Lung (tissue), 12 donors: ENCODE data around the gene KRT17. TPM values are rescaled to one million over a fixed set of nuclear protein-coding genes. Genes with fewer than 3 reads are reported as not detected.

Experiments
- ATAC-seq: fragments of 200-7000 bp; cut with Tn5 transposase; one replicate; pipeline ENCODE4 v1.9.1; 2020; ENCODE audit warnings: moderate number of reproducible peaks; ENCODE audit not compliant: insufficient read depth, low FRiP score
- DNase-seq, 3 donors: peaks; one replicate each; pipeline ENCODE4 v3.0.0-alpha.2; 2013 to 2017
- H3K27ac ChIP-seq, 2 donors: one replicate each; pipeline ENCODE4 v1.5.1; 2013; ENCODE audit warnings: mild to moderate bottlenecking in 2 of 2, moderate library complexity in 2 of 2, control low read depth in 1 of 2, inconsistent platforms in 1 of 2, low read depth in 1 of 2, low read length in 1 of 2
- H3K27me3 ChIP-seq, 3 donors: one replicate each; pipeline ENCODE4 v1.5.1; 2013; ENCODE audit warnings: low read length in 2 of 3; ENCODE audit not compliant: control insufficient read depth in 3 of 3, insufficient read depth in 3 of 3
- H3K36me3 ChIP-seq, 4 donors: one replicate each; pipeline ENCODE4 v1.5.1; 2013; ENCODE audit warnings: low read length in 4 of 4, mild to moderate bottlenecking in 1 of 4, moderate library complexity in 1 of 4; ENCODE audit not compliant: control insufficient read depth in 4 of 4, insufficient read depth in 4 of 4
- H3K4me1 ChIP-seq, 5 donors: one replicate each; pipeline ENCODE4 v1.5.1; 2013; ENCODE audit warnings: low read length in 5 of 5, mild to moderate bottlenecking in 2 of 5, moderate library complexity in 1 of 5; ENCODE audit not compliant: control insufficient read depth in 5 of 5, insufficient read depth in 5 of 5
- H3K4me3 ChIP-seq: one replicate; pipeline ENCODE4 v1.5.1; 2013; ENCODE audit warnings: mild to moderate bottlenecking, control low read depth, moderate library complexity
- H3K9ac ChIP-seq, 2 donors: one replicate each; pipeline ENCODE4 v1.5.1; 2013; ENCODE audit warnings: low read length in 2 of 2, control low read depth in 1 of 2; ENCODE audit not compliant: insufficient read depth in 1 of 2
- H3K9me3 ChIP-seq, 4 donors: one replicate each; pipeline ENCODE4 v1.5.1; 2013; ENCODE audit warnings: low read length in 3 of 4, mild to moderate bottlenecking in 1 of 4, moderate library complexity in 1 of 4; ENCODE audit not compliant: control insufficient read depth in 4 of 4, insufficient read depth in 3 of 4
- WGBS, 2 donors: extraction: QIAGEN DNeasy Blood & Tissue Kit; methylation state at CpG; one replicate each; pipeline ENCODE4 v1.1.7; 2013; 5-methylcytosine and 5-hydroxymethylcytosine counted together
- polyA plus RNA-seq, 2 donors: library from polyadenylated mRNA; stranded (reverse); fragments of 200-250 nt; gene quantifications; one replicate each; pipeline ENCODE4 v1.2.1, GENCODE V29; 2013
- total RNA-seq, 2 donors: library from RNA; depleted of rRNA in 1 of 2; stranded (reverse); fragments of >200 nt in 1 of 2; gene quantifications; one replicate each; pipeline ENCODE4 v1.2.1, GENCODE V29; 2014 to 2021
- TF ChIP-seq, protein P1 (sequence below): IDR thresholded peaks from 2 replicates; pipeline ENCODE4 v1.5.1; 2012; ENCODE audit warnings: mild to moderate bottlenecking; ENCODE audit errors: control extremely low read depth, extremely low read depth
- donor health status: control.
- donor health status: control.
- donor health status: Bipolar disorder and iron deficiency.
- donor health status: healthy.
- donor health status: DM: yes; HTN: yes; CAD: no.

The KRT17 gene
- total and polyA plus RNA-seq, 4 donors, result 27.3 to 47.2 (median 42.6) TPM

- Histone ChIP-seq H3K4me1 (peaks cover 0 to 8% (median 5%) of the 10 kb centered on the region in 5 donors), H3K4me3 (no peak overlapping the region), H3K36me3 (no peaks in the 10 kb centered on the region), H3K27ac (peak overlapping the region in 1 of 2 donors; percentile 73), H3K9ac (no peak overlapping the region), H3K9me3 (no peaks in the 10 kb centered on the region), H3K27me3 (peaks cover 0 to 5% (median 3%) of the 10 kb centered on the region in 3 donors)
- TF ChIP-seq, protein P1, sequence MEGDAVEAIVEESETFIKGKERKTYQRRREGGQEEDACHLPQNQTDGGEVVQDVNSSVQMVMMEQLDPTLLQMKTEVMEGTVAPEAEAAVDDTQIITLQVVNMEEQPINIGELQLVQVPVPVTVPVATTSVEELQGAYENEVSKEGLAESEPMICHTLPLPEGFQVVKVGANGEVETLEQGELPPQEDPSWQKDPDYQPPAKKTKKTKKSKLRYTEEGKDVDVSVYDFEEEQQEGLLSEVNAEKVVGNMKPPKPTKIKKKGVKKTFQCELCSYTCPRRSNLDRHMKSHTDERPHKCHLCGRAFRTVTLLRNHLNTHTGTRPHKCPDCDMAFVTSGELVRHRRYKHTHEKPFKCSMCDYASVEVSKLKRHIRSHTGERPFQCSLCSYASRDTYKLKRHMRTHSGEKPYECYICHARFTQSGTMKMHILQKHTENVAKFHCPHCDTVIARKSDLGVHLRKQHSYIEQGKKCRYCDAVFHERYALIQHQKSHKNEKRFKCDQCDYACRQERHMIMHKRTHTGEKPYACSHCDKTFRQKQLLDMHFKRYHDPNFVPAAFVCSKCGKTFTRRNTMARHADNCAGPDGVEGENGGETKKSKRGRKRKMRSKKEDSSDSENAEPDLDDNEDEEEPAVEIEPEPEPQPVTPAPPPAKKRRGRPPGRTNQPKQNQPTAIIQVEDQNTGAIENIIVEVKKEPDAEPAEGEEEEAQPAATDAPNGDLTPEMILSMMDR, result peak; percentile 99
- DNase-seq (peak; percentile 77 to 83 (median 81)), ATAC-seq (peak; percentile 56)
- WGBS, 2 donors, result 1% methylated on average over 23 of the region's 23 CpGs
These were observed 42.4 kb upstream of the KRT17 start for GRCh38 chr17:41666708-41667279.

GRCh38 chr17:41666237-41666641 is 41.9 kb upstream of the KRT17 start:
- Histone ChIP-seq H3K4me1 (peaks cover 0 to 8% (median 5%) of the 10 kb centered on the region in 5 donors), H3K36me3 (no peaks in the 10 kb centered on the region), H3K9me3 (no peaks in the 10 kb centered on the region), H3K4me3 (no peak overlapping the region), H3K27me3 (peaks cover 0 to 5% (median 3%) of the 10 kb centered on the region in 3 donors), H3K27ac (peak overlapping the region in 1 of 2 donors; percentile 73), H3K9ac (peak overlapping the region in 1 of 2 donors; percentile 62)
- 2 to 3% methylated on average over 11 of the region's 11 CpGs for WGBS, 2 donors
- TF ChIP-seq, protein P1, result no peak
- DNase-seq (peak; percentile 62 to 64 (median 64)), ATAC-seq (no peak)

DNA sequence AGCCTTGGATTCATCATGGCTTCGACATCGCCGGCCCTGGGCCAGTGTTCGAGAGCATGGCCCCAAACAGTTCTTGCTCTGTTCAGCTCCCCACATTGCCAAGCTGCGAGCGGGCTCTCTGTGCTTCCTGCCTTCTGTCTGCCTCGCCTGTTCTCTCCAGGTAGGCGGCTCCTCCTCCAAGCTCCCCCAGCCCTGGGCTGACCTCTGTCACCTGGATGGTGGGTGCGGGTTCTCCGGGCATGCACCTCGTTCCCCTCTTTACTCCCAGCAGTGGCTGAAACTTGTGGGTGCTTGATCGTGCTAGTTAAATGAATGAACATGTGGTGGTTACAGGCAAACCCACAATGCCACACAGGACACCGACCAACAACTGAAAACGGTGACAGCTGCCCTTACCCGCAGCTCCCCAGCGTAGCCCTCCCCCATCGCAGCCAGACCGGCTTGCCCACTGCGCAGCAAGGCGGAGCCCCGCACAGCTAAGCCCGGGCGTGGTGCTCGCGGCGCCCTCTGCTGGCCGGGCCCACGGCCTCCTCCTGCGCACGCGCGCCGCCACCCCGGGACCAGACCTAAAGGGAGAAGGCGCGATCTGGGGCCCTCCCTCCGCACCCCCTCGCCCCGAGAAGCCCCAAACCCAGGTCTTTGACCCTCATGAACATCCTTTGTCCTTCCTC is 41.3 kb upstream of the KRT17 start:
- no peaks in the 10 kb centered on the region for H3K9me3 ChIP-seq
- H3K36me3 ChIP-seq, result no peaks in the 10 kb centered on the region
- DNase-seq, result peak; percentile 83 to 91 (median 89)
- H3K27me3 ChIP-seq, result peaks cover 0 to 5% (median 3%) of the 10 kb centered on the region in 3 donors
- H3K9ac ChIP-seq, result peak overlapping the region in 1 of 2 donors; percentile 79
- 2% methylated on average over 35 to 39 of the region's 39 CpGs for WGBS, 2 donors
- H3K4me3 ChIP-seq, result no peak overlapping the region
- TF ChIP-seq, protein P1, result peak; percentile 95
- peak; percentile 89 for ATAC-seq
- peaks cover 0 to 8% (median 5%) of the 10 kb centered on the region in 5 donors for H3K4me1 ChIP-seq
- peak overlapping the region in 1 of 2 donors; percentile 73 for H3K27ac ChIP-seq
